GM19438 (cell line): ENCODE data around the gene AHNAK2.

ENCODE experiments used
- ATAC-seq: cut with Tn5 transposase; IDR thresholded peaks from one replicate; pipeline ENCODE4 v1.9.1; 2021; ENCODE audit warnings: low read depth; ENCODE audit not compliant: unreplicated experiment

AHNAK2 gene

DNA sequence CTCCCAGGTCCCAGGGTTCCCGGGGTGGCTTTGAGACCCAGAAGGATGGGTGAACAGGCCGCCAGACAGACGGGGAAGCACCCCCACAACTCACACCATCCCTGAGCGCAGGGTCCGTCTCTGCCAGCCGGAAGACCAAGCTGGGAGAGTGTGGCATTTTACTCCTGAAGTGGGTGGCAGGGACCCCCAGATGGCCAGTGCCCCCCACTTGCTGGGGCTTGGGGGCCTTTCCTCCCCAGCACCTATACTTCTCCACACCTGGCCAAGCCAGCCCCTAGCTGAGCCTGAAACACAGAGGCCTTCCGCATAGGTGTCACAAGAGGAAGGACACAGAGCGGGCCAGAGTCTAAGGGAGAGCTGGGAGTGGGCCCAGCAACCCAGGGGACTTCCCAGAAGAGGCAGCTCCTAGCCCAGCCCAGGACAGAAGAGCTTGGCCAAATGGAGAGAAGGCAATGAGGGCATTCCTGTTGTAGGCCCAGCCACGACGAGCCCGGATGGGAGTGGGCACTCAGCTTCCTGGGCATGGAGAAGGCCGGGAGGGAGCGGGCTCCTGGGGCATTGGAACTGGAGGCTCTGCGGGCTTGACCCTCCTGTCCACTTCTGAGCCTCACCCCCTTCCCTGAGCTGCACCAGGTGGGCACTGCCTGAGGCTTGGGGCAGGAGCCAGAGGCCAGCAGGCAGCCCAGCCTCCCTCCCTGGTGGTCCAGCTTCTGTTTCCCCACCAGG is 3.3 kb downstream of the AHNAK2 start:
- ATAC-seq = no peak

DNA sequence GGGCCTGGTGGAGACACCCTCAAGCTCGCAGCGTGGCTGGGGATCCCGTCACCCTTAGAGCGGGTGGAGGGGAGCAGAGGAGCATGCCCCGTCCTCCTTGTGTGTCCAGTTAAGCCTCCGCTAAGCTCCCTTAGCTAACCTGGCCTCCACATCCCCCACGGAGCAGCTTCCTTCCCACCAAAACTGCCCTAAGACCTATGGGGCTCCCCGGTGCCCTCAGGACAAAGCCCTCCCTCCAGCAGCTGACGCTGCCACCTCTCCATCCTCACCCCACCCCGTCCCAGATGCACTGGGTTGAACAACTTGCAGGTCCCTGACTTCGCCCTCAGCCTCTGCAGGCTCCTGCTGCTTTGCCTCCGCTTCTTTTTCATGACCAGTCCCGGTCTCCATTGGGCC is 4.0 kb downstream of the AHNAK2 start:
- no peak for ATAC-seq

GRCh38 chr14:104973385-104974145 is 4.6 kb downstream of the AHNAK2 start:
- no peak for ATAC-seq

DNA sequence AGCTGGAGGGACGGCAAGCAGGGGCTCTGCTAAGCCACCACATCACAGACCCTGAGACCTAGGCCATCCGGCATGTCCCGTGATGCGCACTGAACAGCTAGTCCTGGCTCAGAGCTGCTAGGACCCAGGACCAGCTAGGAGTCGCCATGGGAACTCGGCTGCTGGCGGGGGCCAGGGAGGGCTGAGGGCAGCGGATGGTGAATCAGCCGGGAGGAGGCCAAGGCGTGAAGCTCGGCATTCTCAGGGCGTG is 5.1 kb downstream of the AHNAK2 start:
- no peak for ATAC-seq

DNA sequence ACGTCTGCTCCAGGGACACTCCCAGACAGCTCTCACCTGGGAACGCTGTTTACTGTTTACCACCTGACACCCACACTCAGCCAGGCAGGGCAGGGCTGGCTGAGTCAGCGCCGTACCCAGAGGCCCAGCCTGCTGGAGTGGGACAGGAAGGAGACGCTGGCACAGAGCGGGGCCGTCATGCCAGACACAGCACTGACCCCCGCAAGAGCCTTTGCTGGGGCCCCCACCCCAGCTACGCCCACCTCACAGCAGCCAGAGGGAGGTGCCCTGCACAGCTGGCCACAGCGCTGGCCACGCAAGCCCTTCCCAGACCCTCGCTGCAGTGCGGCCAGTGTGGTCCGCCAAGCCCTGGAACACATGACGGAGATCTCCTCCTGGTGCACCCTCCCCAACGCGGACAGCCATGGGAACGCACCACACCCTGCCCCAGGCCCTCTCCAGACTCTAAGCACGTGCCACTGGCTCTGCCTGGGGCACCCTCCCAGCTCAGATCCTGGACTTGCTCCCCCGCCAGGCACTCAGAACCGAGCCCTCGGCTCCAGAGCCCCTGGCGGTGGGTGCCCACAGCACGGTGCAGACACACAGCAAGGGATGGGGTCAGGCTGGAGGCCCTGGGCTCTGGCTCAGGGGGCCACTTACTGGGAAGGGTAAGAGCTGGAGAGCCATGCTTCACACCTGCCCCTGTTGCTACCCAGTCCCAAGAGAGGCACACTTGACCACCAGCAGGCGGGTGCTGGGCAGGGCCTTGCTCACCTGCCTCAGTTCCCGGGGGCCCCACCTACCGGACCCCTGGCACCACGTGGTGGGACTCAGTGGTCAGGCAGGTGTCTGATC is 5.7 kb downstream of the AHNAK2 start:
- no peak for ATAC-seq

GRCh38 chr14:104971447-104972240 is 6.5 kb downstream of the AHNAK2 start:
- ATAC-seq = no peak

DNA sequence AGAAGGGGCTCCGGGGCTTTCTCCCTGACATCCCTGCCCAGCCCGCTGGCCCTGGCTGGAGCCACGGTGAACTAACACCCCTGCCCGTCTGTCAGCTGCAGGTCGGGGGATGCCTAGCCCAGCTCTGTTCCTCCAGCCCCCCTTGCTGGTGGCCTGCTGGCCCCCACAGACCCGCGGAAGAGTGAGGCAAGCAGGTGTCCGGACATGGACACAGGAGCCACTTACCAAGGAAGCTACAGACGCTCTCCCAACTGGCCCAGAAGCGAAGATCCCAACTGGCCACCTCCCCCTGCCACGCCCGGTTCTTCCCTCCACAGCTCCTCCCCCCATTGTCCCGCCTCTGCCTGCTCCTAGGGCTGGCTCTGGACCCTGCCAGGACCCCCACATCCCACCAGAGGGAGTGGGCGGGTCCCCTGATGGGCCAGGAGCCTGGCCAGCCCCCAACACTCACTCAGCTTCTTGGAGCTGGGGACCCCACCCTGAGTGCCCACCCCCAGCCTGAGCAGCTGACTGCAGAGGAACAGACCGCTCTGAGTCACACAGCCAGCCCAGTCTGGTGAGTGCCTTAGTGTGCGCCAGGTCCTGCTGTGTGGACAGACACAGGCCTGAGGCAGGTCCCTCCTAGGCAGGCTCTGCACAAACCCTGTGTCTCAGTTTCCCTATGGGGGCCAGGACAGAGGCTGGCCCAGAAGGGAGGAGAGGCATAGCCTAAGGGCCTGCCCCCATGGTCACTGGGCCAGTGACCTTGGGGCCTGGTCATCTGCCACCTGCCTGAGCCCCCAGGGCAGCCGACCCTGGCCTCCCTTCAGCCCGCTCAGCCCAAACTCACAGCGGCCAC is 7.7 kb downstream of the AHNAK2 start:
- ATAC-seq = no peak

DNA sequence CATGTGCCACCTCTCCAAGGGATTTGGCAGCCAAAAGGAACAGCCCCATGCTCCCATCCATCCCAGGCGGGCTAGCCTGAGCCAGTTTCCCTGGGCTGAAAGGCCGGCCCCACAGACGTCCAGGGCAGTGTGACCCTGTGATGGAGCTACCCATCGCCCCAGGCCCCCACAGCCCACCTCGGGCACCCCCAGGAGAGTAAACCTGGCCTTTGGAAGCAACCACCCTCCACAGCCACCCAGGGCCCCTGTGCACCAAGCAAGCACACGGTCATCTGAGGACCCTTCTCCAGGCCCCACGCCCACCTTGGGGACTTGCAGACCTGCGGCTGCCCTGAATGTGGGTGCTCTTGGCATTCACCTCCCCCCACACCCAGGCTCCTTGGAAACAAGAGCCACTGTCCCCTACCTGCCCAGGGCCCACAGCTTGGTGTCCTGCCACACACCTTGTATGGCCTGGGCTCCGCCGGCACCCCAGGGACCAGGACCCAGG is 8.4 kb downstream of the AHNAK2 start:
- no peak for ATAC-seq

GRCh38 chr14:104968541-104969401 is 9.4 kb downstream of the AHNAK2 start:
- ATAC-seq = no peak

DNA sequence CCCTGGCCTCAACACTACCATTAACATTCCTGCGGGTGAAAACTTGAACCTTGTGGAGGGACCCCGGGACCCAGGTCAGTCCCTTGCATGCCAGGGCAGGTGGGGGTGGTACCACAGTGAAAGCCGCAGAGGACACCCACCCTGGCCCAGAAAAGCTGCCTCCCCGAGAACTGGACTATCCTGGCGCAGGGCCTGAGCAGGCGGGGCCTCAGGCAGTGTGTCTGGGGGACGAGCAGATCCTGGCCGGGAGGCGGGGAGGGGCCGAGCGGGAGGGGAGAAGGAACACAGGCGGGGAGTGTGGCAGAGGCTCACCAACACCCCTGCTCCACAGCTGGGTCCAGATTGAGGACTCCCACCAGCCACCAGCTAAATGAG is 10.0 kb downstream of the AHNAK2 start:
- ATAC-seq = no peak

GRCh38 chr14:104967386-104968152 is 10.6 kb downstream of the AHNAK2 start:
- ATAC-seq = no peak

DNA sequence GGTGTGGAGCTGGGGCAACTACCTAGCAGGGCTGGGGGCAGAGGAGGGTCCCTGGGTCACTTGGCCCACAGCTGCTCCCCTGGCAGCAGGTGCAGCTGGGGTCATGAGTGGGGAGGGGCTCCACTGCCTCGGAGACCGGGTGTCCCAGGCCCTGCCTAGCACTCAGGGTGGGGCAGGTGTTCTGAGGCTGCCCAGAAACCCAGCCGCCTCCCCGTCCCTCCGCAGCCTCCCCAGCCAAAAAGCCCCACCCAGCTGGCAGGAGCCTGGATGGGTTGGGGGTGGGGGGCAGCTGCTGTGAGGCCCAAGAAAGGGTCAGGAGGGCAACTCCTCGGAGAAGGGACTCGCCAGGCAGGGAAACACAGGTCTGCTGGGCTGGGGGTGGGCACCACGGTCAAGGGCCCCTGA is 11.2 kb downstream of the AHNAK2 start:
- ATAC-seq = no peak

DNA sequence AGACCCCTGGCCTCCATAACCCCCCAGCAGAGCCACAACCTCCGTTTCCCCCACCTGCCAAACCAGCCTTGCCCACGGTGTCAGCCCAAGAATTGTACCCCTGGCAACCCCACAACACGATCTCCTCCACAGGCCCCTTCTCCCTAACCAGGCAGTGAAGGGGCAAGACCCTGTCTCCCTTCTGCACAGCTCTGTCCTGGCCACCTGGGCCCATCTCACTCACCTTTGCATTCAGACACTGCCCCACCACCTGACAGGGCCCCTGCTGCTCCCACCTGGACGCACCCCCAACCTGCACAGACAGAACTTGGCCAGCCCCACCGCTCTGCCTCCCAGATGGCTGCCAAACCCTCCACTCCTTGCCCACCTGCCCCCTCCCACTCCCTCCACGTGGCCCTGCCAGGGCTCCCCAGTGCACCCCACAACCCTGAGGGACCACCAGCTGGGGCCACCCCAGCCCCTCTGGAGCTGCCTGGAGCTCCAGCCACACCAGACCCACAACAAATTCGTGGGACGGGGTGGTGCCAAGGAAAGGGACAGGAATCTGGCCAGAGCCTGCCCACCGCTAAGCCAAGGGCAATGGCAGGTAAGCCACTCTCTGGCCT is 11.8 kb downstream of the AHNAK2 start:
- no peak for ATAC-seq

DNA sequence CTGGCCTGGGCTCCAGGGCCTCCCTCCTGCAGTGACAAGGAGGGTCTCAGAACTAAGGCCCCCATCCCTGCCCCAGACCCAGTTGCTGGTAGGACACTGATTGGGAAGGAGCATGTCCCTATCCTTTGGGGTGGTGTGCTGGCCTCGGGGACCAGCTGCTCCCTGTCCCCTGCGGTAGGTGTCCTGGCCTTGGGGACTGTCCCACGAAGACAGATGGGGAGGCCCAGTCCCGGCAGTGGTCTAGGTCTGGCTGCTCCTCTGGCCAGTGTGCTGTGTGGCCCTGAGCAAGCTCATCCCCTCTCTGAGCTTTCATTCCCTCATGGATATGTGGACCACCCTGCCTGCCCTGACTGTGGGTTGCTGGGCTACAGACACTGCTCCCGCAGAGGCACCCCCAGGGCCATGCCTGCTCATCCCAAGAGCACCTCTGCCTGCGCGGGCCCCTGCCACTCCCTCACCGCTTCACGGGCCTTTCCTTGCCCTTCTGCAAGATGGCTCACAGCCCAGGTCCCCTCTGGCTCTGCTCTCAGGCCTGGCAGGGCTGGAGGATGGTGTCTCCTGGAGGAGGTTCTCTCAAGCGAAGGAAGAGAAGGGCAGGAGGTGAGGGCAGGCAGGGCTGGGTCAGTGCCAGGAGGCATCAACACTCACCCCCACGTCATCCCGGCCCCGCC is 12.5 kb downstream of the AHNAK2 start:
- no peak for ATAC-seq

DNA sequence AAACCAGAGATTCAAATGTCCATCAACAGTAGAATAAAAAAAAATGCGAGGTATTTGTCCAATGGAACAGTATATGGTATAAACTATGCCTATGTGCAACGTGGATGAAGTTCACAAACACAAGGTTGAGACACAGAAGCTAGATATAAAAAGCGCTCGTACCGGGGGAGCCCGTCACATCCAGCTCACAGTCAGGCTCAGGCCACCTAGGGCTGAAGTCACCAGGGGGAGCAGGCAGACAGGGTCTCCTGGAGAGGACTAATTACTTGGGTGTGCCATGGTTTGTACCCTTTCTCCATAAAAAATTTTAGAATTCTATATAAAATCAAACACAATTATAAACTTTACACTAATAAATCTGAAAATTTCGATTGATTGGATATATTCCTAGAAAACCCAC is 13.6 kb downstream of the AHNAK2 start:
- no peak for ATAC-seq

- no peak for ATAC-seq
Observed at GRCh38 chr14:104957146-104958113, 20.7 kb downstream of the AHNAK2 start.
